Chondrocyte (in vitro differentiated cells): Measurements from ENCODE around the gene SCLT1. TPM values are rescaled to one million over a fixed set of nuclear protein-coding genes. Genes with fewer than 3 reads are reported as not detected.
A peak's percentile ranks its signal among the peaks of the same experiment; 100 is the strongest.

ENCODE experiments used
- DNase-seq: peaks from one replicate; pipeline ENCODE4 v3.0.0; 2021; ENCODE audit warnings: mixed read lengths, low spot score
- H3K27ac Mint-ChIP-seq: one replicate; pipeline ENCODE4 v1.8.0; 2021; ENCODE audit warnings: mild to moderate bottlenecking, moderate library complexity, mixed read lengths; ENCODE audit not compliant: unreplicated experiment
- H3K27me3 Mint-ChIP-seq: 2 replicates; pipeline ENCODE4 v1.8.0; 2021; ENCODE audit warnings: low read depth, mixed read lengths
- H3K36me3 Mint-ChIP-seq: 2 replicates; pipeline ENCODE4 v1.8.0; 2021; ENCODE audit warnings: low read depth, mixed read lengths
- H3K4me1 Mint-ChIP-seq: 2 replicates; pipeline ENCODE4 v1.8.0; 2021; ENCODE audit warnings: low read depth, mild to moderate bottlenecking, mixed read lengths
- H3K4me3 Mint-ChIP-seq: one replicate; pipeline ENCODE4 v1.8.0; 2021; ENCODE audit warnings: mild to moderate bottlenecking, moderate library complexity, mixed read lengths; ENCODE audit not compliant: unreplicated experiment
- H3K9me3 Mint-ChIP-seq: 2 replicates; pipeline ENCODE4 v1.8.0; 2021; ENCODE audit warnings: low read depth, mixed read lengths
- total RNA-seq: library from RNA; stranded (reverse); gene quantifications from 3 replicates; pipeline ENCODE4 v1.2.1, GENCODE V29; 2021
- TF ChIP-seq, protein P1 (sequence below): fragments of 200-600 bp; sonication (generic); IDR thresholded peaks from 2 replicates; pipeline ENCODE4 v1.5.0; 2021; ENCODE audit warnings: antibody characterized with exemption, mild to moderate bottlenecking, moderate library complexity

SCLT1 gene
- total RNA-seq, 1 donor from 2014 or later: 12.3 TPM

DNA sequence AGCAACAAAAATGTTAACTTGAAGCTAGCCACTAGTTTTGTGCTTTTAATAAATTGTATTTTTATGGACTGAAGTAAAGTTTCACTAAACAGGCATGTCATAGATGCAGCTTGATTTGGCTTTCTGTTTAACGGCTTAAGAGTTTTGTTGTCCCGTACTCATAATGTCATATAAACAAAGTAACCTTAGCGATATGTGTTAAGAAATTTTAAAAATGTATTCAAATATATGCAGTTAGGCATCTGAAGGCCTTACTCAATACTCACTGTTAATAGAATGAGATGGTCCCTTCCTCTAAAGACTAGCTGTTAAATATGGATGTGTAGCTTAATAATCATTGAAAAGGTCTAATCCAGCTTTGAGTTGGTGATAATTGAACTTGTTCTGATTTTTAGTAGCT, 1.0 kb upstream of the SCLT1 start:
- TF ChIP-seq, protein P1, sequence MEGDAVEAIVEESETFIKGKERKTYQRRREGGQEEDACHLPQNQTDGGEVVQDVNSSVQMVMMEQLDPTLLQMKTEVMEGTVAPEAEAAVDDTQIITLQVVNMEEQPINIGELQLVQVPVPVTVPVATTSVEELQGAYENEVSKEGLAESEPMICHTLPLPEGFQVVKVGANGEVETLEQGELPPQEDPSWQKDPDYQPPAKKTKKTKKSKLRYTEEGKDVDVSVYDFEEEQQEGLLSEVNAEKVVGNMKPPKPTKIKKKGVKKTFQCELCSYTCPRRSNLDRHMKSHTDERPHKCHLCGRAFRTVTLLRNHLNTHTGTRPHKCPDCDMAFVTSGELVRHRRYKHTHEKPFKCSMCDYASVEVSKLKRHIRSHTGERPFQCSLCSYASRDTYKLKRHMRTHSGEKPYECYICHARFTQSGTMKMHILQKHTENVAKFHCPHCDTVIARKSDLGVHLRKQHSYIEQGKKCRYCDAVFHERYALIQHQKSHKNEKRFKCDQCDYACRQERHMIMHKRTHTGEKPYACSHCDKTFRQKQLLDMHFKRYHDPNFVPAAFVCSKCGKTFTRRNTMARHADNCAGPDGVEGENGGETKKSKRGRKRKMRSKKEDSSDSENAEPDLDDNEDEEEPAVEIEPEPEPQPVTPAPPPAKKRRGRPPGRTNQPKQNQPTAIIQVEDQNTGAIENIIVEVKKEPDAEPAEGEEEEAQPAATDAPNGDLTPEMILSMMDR: no peak
- no peaks in the 10 kb centered on the region for H3K36me3 Mint-ChIP-seq
- H3K4me1 Mint-ChIP-seq: peaks cover 35% of the 10 kb centered on the region
- DNase-seq: no peak
- no peaks in the 10 kb centered on the region for H3K9me3 Mint-ChIP-seq
- H3K4me3 Mint-ChIP-seq: peak overlapping the region; percentile 1
- no peaks in the 10 kb centered on the region for H3K27me3 Mint-ChIP-seq
- H3K27ac Mint-ChIP-seq: no peak overlapping the region

DNA sequence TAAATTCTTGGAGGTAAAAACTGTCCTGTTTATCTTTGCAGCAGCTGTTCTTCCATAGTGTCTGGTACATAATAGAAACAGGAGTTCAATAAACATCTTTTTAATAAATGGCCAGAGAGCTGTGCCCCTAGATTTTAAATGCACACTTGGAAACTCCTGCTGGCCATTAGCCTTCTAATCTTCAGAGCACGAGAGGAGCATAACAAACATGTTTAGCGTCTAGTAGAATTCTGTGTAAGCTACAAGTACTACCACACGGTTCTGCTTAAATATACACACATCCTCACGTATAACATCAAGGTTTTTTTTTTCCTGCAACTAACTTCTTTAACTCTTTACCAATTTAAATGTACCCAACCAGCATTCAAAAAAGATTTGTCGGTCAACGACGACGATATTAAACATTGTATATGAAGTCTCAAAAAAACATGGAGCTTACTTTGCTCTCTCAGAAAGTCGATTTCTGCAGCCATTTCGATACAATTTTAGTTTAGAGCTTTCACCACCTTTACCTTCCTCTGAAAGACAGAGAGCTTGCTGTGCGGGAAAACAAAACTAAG, 628 bp downstream of the SCLT1 start:
- no peaks in the 10 kb centered on the region for H3K9me3 Mint-ChIP-seq
- no peaks in the 10 kb centered on the region for H3K36me3 Mint-ChIP-seq
- TF ChIP-seq, protein P1: peak; percentile 41
- H3K27ac Mint-ChIP-seq: no peak overlapping the region
- H3K27me3 Mint-ChIP-seq: no peaks in the 10 kb centered on the region
- H3K4me3 Mint-ChIP-seq: no peak overlapping the region
- peaks cover 31% of the 10 kb centered on the region for H3K4me1 Mint-ChIP-seq
- DNase-seq: no peak

DNA sequence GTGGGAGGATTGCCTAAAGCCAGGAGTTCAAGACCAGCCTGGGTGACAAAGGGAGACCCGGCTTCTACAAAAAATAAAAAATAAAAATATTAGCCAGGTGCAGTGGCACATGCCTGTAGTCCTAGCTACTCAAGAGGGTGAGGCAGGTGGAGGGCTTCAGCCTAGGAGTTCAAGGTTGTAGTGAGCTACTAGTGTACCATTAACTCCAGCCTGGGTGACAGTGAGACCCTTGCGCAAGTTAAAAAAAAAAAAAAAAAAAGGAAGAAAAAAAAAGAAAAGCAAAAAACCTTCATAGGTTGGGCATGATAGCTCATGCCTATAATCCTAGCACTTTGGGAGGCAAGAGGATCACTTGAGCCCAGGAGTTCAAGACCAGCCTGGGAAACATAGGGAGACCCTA, 5.8 kb downstream of the SCLT1 start:
- H3K4me1 Mint-ChIP-seq: peaks cover 2% of the 10 kb centered on the region

DNA sequence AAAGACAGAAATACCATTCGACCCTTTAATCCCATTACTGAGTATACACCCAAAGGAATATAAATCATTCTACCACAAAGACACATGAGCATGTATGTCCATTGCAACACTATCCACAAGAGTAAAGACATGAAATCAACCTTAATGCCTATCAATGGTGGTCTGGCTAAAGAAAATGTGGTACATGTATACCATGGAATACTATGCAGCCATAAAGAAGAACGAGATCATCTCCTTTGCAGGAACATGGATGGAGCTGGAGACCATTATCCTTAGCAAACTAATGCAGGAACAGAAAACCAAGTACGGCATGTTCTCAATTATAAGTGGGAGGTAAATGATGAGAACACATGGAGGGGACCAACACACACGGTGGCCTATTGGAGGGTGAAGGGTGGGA, 7.9 kb downstream of the SCLT1 start:
- Mint-ChIP-seq H3K27me3 (no peaks in the 10 kb centered on the region), H3K4me3 (no peak overlapping the region), H3K9me3 (peaks cover 13% of the 10 kb centered on the region), H3K4me1 (peaks cover 2% of the 10 kb centered on the region), H3K36me3 (peaks cover 13% of the 10 kb centered on the region), H3K27ac (no peak overlapping the region)
- no peak for DNase-seq
- TF ChIP-seq, protein P1: no peak

More for the DNA sequence above, 5.8 kb downstream of the SCLT1 start:
- Mint-ChIP-seq H3K27me3 (no peaks in the 10 kb centered on the region), H3K4me3 (no peak overlapping the region), H3K27ac (no peak overlapping the region), H3K36me3 (peaks cover 3% of the 10 kb centered on the region), H3K9me3 (peaks cover 12% of the 10 kb centered on the region)
- no peak for DNase-seq
- TF ChIP-seq, protein P1: no peak

DNA sequence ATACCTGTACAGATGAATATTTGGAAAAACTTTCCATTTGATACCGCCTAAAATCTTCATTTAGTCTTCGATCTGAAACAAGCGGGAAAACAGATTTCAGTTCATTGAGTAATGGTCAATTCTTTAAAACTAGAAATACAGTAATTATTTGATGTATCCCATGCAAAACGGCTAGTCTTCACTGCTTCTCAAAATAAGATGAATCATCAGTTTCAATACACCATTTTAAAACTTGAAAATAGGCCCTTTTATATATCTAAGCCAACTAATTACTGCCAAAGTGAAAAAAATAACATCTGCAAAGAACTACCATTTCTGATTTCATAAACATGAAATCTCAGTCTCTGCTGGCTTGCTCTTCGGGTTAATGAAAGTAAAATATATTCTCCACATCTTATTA, 11.0 kb downstream of the SCLT1 start:
- H3K4me3 Mint-ChIP-seq: no peak overlapping the region
- peaks cover 28% of the 10 kb centered on the region for H3K36me3 Mint-ChIP-seq
- no peak overlapping the region for H3K27ac Mint-ChIP-seq
- H3K27me3 Mint-ChIP-seq: no peaks in the 10 kb centered on the region
- TF ChIP-seq, protein P1: no peak
- no peak for DNase-seq
- no peaks in the 10 kb centered on the region for H3K4me1 Mint-ChIP-seq
- peaks cover 20% of the 10 kb centered on the region for H3K9me3 Mint-ChIP-seq
